ENCODE measurements around the gene INTS7.

GRCh38 chr1:211900441-211900840, 134.9 kb downstream of the INTS7 start:
- TF ChIP-seq CTCF (conservative IDR thresholded peaks at IDR 0.05; ENCODE audit: low read depth, low read length) = no peak
- TF ChIP-seq EZH2 (IDR thresholded peaks at IDR 0.05; ENCODE audit: borderline replicate concordance, low read depth, low read length, poor library complexity, severe bottlenecking) = no peak

Data from A673 (cell line).